Raji (cell line): ENCODE data around the gene METTL16.

ENCODE experiments used
- POLR2A ChIP-seq: IDR thresholded peaks from 2 replicates; pipeline ENCODE4 v1.6.1; 2011; ENCODE audit warnings: low read depth, low read length, control low read depth; ENCODE audit not compliant: insufficient read depth

METTL16 gene

DNA sequence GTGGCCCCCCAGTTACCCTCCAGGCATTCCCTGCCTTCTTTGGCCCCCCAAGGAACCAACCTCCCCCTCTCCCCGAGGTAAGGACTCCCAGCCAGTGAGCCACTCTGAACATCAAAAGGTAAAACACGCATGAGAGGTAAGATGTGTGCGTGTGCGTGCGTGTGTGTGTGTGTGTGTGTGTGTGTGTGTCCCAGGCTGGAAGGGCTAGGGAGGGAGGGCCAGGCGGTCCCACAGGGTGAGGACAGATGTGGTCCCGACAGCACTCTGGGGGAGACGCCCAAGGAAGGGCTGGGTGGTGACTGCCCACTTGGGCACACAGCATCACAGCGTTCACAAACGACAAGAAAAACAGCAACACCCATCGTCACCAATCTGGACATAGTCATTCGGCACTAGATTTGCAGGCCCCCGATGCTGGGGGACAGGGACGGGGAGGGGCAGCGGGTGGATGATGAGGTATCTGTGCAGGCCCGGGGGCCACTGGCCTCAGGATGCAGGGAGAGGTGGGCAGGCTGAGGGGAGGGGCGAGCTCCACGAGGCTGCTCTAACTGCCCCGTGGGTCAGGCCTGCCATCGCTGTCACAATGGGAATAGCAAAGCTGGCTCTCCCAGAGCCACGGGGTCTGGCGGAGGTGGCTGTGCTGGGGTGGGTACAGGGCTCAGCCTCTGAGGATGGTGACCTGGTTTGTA is 127.1 kb downstream of the METTL16 start:
- TF ChIP-seq POLR2A = no peak

DNA sequence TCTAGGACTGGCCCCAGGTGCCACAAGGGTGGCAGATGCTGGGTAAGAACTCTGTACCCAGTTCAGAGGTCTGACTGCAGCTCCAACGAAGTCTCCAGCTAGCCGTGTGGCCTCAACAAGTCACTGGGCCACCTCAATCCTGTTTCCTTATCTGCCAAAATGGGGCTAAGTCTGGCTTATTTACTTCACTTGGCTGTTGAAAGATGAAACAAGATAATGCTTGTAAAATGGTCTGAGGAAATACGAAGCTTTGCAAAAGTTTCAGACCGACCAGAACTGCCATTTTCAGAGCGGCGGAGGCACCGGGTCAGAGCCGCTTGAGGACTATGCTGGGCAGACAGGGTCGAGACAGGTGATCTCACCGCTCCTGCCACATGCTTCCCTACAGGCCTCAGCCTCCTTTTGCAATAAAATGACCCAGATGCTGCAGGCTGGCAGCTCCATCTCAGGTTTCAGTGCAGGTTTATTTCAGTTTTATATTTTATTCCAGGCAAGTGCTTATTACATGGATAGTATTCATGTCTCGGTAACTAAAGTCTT is 128.0 kb downstream of the METTL16 start:
- TF ChIP-seq POLR2A = no peak

DNA sequence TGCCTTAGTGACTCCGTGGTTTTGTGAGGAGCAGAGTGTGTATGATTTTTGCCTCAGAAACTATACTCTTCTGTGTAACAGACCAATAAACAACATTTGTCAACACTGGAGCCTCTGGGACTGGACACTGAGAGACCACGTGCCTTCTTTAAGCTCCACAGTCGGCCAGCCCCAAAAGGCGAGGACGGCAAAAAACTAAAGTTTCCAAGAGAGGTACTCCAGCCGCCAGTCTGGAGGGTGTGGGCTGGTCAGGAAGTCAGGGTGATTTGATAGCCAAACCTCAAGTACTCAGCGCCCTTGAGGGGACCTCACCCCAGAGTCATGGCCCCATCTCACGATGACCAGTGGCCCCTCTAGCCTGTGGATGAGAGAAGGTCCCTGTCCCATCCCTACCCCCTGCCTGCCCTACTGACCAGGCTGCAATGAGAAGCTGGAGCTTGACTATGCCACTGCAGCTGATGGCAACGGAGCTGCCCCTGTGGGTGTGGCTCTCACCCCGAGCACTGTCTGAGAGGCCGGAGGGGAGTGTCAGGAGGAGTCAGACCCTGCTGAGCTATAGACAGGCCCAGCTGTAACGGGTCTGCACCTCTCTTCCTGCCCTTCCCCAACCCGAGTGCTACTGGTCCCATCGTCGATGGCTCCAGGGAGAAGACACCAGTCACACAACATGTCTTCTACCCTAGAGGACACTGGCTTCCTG is 130.6 kb downstream of the METTL16 start:
- TF ChIP-seq POLR2A = no peak

DNA sequence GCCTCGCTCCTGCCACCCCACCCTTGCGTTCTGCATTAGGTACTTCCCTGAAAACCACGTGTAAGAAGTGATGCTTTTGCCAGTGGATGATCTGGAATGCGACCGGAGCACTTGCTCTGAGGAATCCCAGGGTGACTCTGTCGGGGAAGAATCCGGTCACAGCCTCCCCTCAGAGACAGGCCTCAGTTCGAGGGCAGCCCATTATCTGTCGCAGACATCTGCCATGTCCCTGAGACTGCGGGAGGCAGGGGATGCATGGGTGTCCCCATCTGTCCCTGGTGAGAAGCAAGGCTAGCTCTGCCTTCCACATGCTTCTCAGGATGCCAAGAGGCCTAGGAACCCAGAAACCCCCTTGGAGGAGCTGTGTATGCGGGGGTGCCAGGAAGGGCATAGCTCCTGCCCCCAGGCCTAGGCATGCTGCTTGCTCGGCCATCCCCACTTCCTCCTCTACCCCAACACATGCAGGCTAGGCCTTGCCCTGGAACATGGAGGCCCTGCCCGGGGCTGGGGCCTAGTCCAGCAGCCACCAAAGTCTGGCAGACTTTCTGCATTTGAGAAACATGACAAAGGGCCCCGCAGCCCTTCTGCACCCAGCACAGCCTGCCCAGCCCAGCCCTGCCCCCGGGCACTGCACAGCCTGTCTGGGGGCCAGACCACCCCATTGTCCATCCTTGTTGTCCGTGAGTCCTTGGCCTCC is 131.3 kb downstream of the METTL16 start:
- TF ChIP-seq POLR2A = no peak

DNA sequence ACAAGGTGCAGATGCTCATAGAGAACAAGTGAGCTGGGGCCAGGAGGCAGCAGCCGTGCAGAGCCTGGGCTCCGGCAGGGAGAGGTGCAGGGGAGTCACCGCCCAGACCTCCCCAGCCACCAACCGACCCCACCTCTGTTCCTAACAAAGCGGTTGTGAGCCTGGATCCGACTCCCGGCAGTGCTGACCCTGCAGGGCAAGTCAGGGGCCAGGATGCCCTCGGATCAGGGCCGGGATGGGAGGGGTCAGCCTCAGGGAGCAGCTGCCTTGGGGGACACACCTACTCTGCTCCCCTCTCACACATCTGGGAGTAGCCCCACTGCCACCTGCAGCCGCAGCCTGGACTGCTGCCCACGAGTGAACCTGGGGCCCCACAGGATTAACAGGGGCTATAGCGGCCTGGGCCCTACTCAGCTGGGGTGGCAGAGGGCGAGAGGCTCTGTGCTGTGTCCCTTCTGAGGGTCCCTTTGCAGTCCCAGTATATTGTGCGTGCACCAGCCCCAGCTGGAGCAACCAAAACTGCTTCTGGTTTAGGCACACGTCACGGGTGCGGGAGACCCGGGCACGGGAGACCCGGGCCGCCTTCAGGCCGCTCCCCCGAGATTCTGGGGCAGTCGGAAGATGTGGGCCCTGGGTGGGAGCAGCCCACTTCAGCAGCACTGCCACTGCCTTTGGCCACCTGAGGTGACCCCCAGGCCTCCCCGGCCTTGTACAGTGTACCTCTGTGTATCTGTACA is 132.0 kb downstream of the METTL16 start:
- no peak for TF ChIP-seq POLR2A

DNA sequence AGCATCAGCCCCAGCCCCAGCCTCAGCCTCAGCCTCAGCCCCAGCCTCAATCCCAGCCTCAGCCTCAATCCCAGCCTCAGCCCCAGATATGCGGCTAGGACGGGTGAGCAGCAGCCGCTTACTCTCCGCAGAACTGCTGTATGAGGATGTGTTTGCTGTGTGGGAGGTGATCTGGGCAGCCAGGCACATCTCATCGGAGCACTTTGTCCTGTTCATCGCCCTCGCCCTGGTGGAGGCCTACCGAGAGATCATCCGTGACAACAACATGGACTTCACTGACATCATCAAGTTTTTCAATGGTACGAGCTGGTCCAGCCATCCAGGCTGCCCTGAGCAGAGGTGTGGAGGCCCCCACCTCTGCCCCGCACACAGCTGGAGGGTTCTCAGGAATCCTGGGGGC is 132.8 kb downstream of the METTL16 start:
- no peak for TF ChIP-seq POLR2A

DNA sequence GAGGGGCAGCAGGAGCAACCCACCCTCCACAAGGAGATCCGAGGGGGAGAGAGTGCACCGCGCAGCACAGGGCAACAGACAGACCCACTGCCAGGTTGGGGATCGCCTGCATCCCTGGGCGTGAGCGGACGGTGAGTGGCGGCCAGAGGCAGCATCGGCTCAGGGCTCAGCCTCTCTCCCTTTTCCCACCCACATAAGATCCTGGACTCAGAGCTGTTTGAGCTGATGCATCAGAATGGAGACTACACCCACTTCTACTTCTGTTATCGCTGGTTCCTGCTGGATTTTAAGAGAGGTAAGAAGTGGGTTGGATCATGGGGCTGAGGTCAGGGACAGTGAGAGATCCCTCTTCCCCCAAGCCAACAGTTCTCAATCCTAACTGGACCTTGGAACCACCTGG is 134.0 kb downstream of the METTL16 start:
- no peak for TF ChIP-seq POLR2A

DNA sequence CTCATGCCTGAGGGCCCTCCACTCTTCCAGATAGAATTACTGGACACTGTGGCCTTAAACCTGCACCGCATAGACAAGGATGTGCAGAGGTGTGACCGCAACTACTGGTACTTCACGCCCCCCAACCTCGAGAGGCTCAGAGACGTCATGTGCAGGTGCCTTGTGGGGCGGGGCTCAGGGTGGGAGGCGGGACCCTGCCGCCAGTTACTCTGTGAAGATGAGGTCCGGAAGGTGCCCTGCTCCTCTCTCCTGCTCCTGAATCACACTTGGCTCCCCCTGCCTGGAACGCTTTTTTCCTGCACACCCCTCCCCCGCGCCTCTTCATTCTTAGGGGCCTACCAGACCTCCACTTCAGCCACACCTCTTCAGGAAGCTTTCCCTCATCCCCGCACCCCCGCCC is 135.6 kb downstream of the METTL16 start:
- TF ChIP-seq POLR2A = no peak

DNA sequence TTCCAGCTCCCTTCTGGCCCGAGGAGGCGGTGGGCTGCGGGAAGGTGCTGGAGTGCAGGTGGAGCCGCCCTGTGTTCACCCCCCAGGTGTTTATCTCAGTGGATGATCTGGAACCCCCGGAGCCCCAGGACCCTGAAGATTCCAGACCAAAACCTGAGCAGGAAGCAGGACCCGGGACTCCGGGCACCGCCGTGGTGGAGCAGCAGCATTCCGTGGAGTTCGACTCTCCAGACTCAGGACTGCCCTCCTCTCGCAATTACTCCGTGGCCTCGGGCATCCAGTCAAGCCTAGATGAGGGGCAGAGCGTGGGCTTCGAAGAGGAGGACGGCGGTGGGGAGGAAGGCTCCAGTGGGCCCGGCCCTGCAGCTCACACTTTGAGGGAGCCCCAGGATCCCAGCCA is 136.3 kb downstream of the METTL16 start:
- no peak for TF ChIP-seq POLR2A

GRCh38 chr17:2374549-2375285 is 137.0 kb downstream of the METTL16 start:
- no peak for TF ChIP-seq POLR2A

GRCh38 chr17:2373179-2373578 is 138.5 kb downstream of the METTL16 start:
- no peak for TF ChIP-seq POLR2A

- TF ChIP-seq POLR2A = no peak
Observed at GRCh38 chr17:2372681-2373080, 139.0 kb downstream of the METTL16 start.

DNA sequence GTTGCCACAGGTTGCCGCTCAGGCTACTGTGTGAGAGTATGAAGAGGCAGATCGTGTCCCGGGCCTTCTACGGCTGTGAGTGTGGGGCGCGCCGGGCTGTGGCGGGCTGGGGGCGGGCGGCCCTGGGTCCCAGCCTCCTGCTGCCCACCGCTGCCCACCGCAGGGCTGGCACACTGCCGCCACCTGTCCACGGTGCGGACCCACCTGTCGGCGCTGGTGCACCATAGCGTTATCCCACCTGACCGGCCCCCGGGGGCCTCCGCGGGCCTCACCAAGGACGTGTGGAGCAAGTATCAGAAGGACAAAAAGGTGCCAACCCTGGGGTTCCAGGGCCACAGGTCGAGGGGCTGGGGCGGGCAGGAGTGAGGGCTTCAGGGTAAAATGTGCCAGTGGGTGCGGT is 139.5 kb downstream of the METTL16 start:
- no peak for TF ChIP-seq POLR2A
